ENCODE results near the gene FAM72D.
"Not testable (repeated sequence)": the region's sequence is repeated elsewhere in the genome, so short reads cannot be mapped to it uniquely, and the experiment has no call there.

The FAM72D gene

DNA sequence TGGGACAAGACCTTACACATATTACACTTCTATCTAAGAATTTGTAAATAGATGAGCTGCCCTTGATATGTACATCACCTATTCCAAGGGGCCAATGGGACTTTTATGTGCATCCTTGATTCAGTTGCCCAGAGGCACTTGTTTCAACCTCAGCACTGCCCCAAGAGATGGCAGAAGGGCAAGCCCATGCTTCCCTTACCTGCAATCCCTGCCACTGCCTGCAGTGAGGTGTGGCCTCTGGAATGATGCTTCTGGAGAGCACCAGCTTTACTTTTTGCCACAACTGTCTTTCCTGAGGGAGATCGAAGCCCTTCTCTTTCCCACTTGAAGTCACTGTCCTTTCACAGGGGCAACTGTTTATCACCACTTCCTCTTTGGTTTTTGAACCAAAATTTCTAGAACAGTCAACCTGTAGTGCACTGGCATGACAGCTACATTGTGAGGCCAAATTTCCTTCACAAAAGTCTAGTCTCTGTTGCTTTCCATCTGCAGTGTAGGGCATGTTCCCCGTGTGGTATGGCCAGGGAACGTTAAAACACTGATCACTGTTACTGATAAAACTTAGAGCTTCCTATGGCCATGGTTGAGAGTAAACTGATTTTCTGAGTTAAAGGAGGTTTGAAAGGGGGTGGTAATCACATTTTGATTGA is 48.6 kb downstream of the FAM72D start:
- FAIRE-seq: not testable (repeated sequence)

GRCh38 chr1:145146308-145146707 is 50.5 kb downstream of the FAM72D start:
- DNase-seq (ENCODE audit: low spot score); FAIRE-seq: not testable (repeated sequence)

More for the DNA sequence above, 48.6 kb downstream of the FAM72D start:
- DNase-seq (ENCODE audit: low spot score): not testable (repeated sequence)

DNA sequence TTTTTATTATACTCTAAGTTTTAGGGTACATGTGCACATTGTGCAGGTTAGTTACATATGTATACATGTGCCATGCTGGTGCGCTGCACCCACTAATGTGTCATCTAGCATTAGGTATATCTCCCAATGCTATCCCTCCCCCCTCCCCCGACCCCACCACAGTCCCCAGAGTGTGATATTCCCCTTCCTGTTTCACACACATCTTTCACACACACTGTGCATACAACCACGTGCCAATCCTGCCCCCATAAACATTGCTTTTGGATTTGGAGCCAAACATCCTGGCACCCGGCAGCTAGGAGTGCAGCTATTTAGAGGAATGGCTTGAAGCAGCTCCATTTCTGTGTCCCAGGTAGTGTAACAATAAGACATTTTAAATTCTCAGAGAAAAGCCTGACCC is 51.4 kb downstream of the FAM72D start:
- not testable (repeated sequence) for DNase-seq (ENCODE audit: low spot score); FAIRE-seq

- not testable (repeated sequence) for DNase-seq (ENCODE audit: low spot score); FAIRE-seq
Measured at GRCh38 chr1:145155421-145155820, 59.6 kb downstream of the FAM72D start.

DNA sequence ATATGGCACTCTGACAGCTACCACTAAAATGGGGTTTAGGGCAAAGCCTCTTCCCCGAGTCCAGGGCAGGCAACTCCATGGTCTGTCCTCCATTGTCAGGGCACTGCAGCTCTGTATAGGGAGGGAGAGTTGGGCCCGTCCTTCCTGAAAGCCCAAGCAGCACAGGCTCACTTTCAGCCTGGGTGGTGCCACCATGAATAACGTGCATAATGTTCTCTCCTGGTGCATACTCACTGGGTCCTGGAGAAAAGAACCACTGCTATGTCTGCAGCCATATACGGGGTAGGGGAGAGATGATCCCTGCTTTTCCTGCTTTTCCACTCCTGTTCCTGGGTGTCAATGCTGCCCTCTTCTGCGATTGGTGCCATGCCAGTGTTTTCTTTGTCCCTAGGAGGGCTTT is 60.1 kb downstream of the FAM72D start:
- not testable (repeated sequence) for FAIRE-seq; DNase-seq (ENCODE audit: low spot score)

DNA sequence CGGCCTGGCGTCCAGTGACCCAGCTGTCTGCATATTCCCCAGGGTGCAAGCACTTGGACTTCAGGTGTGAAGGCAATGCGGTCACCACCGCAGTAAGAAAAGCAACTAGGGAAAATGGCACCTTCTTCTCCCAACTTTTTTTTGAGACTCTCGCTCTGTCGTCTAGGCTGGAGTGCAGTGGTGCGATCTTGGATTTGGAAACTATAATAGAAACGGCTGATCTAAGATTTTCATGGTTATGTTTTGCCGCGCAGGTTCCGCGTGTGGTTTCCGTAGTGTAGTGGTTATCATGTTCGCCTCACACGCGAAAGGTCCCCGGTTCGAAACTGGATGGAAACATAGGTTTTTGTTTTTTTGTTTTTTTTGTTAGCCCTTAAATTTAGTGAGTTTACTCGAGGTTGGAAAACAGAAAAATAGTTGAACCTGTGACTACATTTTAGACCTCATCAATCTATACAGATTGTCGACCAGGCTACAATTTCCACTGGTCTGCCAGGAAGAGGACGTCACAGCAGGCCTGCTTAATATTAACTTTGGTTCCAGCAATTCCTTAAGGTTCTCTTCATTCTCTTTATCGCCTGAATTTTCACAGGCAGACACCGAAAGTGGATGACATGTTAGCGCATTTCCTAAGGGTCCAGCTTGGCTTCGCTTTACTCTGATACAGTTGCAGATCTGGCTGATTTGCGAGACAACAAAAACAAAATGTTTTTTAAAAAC is 61.3 kb downstream of the FAM72D start:
- DNase-seq (ENCODE audit: low spot score): not testable (repeated sequence)

DNA sequence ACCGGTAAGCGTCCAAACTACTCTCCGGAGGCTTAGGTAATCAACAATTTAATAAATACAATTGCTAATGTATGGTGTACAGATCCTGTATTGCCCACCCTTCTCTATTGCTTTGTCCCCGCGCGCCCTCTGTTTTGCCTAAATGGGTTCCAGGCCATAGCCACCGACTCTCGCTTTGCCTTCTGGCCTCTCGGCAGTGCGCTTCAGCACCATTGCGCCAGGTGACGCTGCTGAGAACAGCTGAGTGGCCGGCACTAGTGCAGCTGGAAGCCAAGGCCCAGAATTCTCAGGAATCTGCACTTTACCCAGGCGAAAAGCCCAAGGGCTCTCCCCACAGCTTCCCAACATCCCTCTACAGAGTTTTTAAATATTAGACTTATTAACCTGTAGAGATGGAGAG is 61.9 kb downstream of the FAM72D start:
- not testable (repeated sequence) for FAIRE-seq; DNase-seq (ENCODE audit: low spot score)

More for the DNA sequence above, 61.3 kb downstream of the FAM72D start:
- not testable (repeated sequence) for FAIRE-seq

GRCh38 chr1:145161046-145161752 is 65.4 kb downstream of the FAM72D start:
- FAIRE-seq; DNase-seq (ENCODE audit: low spot score): not testable (repeated sequence)
